HFFc6 (cell line): ENCODE results near the gene LEMD3. TPM values are rescaled to one million over a fixed set of nuclear protein-coding genes. Genes with fewer than 3 reads are reported as not detected.

Experiments
- DNase-seq: peaks from one replicate; pipeline ENCODE4 v3.0.0-alpha.2; 2018
- H3K27ac Mint-ChIP-seq: 2 replicates; pipeline ENCODE4 v1.8.0; 2020; ENCODE audit warnings: mild to moderate bottlenecking, mixed read lengths
- H3K27me3 Mint-ChIP-seq: 2 replicates; pipeline ENCODE4 v1.8.0; 2021; ENCODE audit warnings: mild to moderate bottlenecking, moderate library complexity, mixed read lengths; ENCODE audit not compliant: insufficient read depth
- H3K36me3 Mint-ChIP-seq: 2 replicates; pipeline ENCODE4 v1.8.0; 2021; ENCODE audit warnings: low read depth, mixed read lengths
- H3K4me1 Mint-ChIP-seq: 2 replicates; pipeline ENCODE4 v1.8.0; 2020; ENCODE audit warnings: low read depth, mixed read lengths
- H3K4me3 Mint-ChIP-seq: 2 replicates; pipeline ENCODE4 v1.8.0; 2020; ENCODE audit warnings: mild to moderate bottlenecking, moderate library complexity, mixed read lengths
- H3K9me3 Mint-ChIP-seq: 2 replicates; pipeline ENCODE4 v1.8.0; 2020; ENCODE audit warnings: mild to moderate bottlenecking, mixed read lengths
- total RNA-seq, 6 experiments: library from RNA; stranded (reverse); fragmentation: NEBNext Ultra II Directional; extraction: Animal tissue kit (Norgen Biotek cat#: 25700); gene quantifications; 2 replicates in 1 of 6; 3 replicates in 5 of 6; pipeline ENCODE4 v1.2.3, GENCODE V29; 2021
- TF ChIP-seq, protein P1 (sequence below): fragments of 200-600 bp; sonication (generic); IDR thresholded peaks from 2 replicates; pipeline ENCODE4 v1.5.0; 2021; ENCODE audit warnings: antibody characterized with exemption, mild to moderate bottlenecking

Gene LEMD3
- total RNA-seq, 6 experiments from 2014 or later, result 16.7 to 21.5 (median 17.8) TPM

GRCh38 chr12:65208125-65208524, 38.7 kb downstream of the LEMD3 start:
- H3K4me3 Mint-ChIP-seq, result no peak overlapping the region
- no peak overlapping the region for H3K27ac Mint-ChIP-seq
- DNase-seq, result no peak
- TF ChIP-seq, protein P1, sequence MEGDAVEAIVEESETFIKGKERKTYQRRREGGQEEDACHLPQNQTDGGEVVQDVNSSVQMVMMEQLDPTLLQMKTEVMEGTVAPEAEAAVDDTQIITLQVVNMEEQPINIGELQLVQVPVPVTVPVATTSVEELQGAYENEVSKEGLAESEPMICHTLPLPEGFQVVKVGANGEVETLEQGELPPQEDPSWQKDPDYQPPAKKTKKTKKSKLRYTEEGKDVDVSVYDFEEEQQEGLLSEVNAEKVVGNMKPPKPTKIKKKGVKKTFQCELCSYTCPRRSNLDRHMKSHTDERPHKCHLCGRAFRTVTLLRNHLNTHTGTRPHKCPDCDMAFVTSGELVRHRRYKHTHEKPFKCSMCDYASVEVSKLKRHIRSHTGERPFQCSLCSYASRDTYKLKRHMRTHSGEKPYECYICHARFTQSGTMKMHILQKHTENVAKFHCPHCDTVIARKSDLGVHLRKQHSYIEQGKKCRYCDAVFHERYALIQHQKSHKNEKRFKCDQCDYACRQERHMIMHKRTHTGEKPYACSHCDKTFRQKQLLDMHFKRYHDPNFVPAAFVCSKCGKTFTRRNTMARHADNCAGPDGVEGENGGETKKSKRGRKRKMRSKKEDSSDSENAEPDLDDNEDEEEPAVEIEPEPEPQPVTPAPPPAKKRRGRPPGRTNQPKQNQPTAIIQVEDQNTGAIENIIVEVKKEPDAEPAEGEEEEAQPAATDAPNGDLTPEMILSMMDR, result no peak
- no peaks in the 10 kb centered on the region for H3K9me3 Mint-ChIP-seq
- H3K27me3 Mint-ChIP-seq, result no peaks in the 10 kb centered on the region
- H3K4me1 Mint-ChIP-seq, result peaks cover 13% of the 10 kb centered on the region
- no peaks in the 10 kb centered on the region; the same call in 1 of the 2 replicates for H3K36me3 Mint-ChIP-seq

- no peak for DNase-seq
- Mint-ChIP-seq H3K36me3 (peaks cover 4% of the 10 kb centered on the region; the same call in 1 of the 2 replicates), H3K4me3 (no peak overlapping the region), H3K4me1 (peaks cover 5% of the 10 kb centered on the region), H3K27me3 (no peaks in the 10 kb centered on the region), H3K9me3 (no peaks in the 10 kb centered on the region), H3K27ac (peak overlapping the region; percentile 33; the same call in 1 of the 2 replicates)
- TF ChIP-seq, protein P1, result no peak
Observed at GRCh38 chr12:65208964-65209654, 39.7 kb downstream of the LEMD3 start.

- no peak for DNase-seq
- TF ChIP-seq, protein P1, result no peak
- no peak overlapping the region for H3K4me3 Mint-ChIP-seq
- peaks cover 5% of the 10 kb centered on the region for H3K4me1 Mint-ChIP-seq
- H3K27me3 Mint-ChIP-seq, result no peaks in the 10 kb centered on the region
- peaks cover 4% of the 10 kb centered on the region; the same call in 1 of the 2 replicates for H3K36me3 Mint-ChIP-seq
- H3K9me3 Mint-ChIP-seq, result no peaks in the 10 kb centered on the region
- peak overlapping the region; percentile 33; the same call in 1 of the 2 replicates for H3K27ac Mint-ChIP-seq
Observed at GRCh38 chr12:65209655-65210043, 40.3 kb downstream of the LEMD3 start.

- peaks cover 17% of the 10 kb centered on the region for H3K9me3 Mint-ChIP-seq
- H3K27me3 Mint-ChIP-seq, result no peaks in the 10 kb centered on the region
- TF ChIP-seq, protein P1, result no peak
- no peaks in the 10 kb centered on the region for H3K4me1 Mint-ChIP-seq
- no peak overlapping the region for H3K27ac Mint-ChIP-seq
- H3K36me3 Mint-ChIP-seq, result peaks cover 38% of the 10 kb centered on the region
- no peak overlapping the region for H3K4me3 Mint-ChIP-seq
- DNase-seq, result no peak
Observed at GRCh38 chr12:65217086-65217485, 47.7 kb downstream of the LEMD3 start.

DNA sequence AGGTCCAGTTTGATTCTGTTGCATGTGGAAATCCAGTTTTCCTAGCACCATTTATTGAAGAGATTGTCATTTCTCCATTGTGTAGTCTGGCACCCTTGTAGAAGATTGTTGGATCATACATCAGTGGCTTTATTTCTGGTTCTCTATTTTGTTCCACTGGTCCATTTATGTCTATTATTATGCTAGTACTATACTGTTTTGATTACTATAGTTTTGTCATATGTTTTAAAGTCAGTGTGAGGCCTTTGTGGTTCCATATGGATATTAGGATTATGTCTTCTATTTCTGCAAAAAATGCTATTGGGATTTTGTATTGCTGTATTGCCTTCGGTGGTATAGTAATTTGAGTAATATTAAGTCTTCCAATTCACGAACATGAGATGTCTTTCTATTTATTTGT, 51.4 kb downstream of the LEMD3 start:
- Mint-ChIP-seq H3K27ac (no peak overlapping the region), H3K9me3 (peaks cover 22% of the 10 kb centered on the region), H3K27me3 (no peaks in the 10 kb centered on the region), H3K4me3 (no peak overlapping the region), H3K36me3 (peaks cover 61% of the 10 kb centered on the region), H3K4me1 (no peaks in the 10 kb centered on the region)
- no peak for DNase-seq
- TF ChIP-seq, protein P1, result no peak
